HG02970 (cell line): Measurements from ENCODE around the gene SORCS2.

ENCODE experiments used
- ATAC-seq: cut with Tn5 transposase; IDR thresholded peaks from one replicate; pipeline ENCODE4 v1.9.1; 2021; ENCODE audit warnings: mild to moderate bottlenecking, moderate library complexity, moderate number of reproducible peaks; ENCODE audit not compliant: unreplicated experiment, low FRiP score

The SORCS2 gene

GRCh38 chr4:7767966-7768365 is 575.6 kb downstream of the SORCS2 start:
- ATAC-seq, result no peak

- ATAC-seq, result no peak
Measured at GRCh38 chr4:7768736-7769135, 576.4 kb downstream of the SORCS2 start.

- ATAC-seq, result no peak
Measured at GRCh38 chr4:7769396-7770223, 577.3 kb downstream of the SORCS2 start.

- ATAC-seq, result no peak
Measured at GRCh38 chr4:7770224-7771050, 578.1 kb downstream of the SORCS2 start.

GRCh38 chr4:7771056-7771455 is 578.7 kb downstream of the SORCS2 start:
- ATAC-seq, result no peak

GRCh38 chr4:7771541-7772507 is 579.5 kb downstream of the SORCS2 start:
- ATAC-seq, result no peak

GRCh38 chr4:7772711-7773385 is 580.5 kb downstream of the SORCS2 start:
- no peak for ATAC-seq

- ATAC-seq, result no peak
Measured at GRCh38 chr4:7773401-7774180, 581.3 kb downstream of the SORCS2 start.

GRCh38 chr4:7774301-7775294 is 582.3 kb downstream of the SORCS2 start:
- no peak for ATAC-seq

- ATAC-seq, result no peak
Measured at GRCh38 chr4:7775396-7775795, 583.1 kb downstream of the SORCS2 start.

GRCh38 chr4:7777017-7777710 is 584.8 kb downstream of the SORCS2 start:
- no peak for ATAC-seq

GRCh38 chr4:7777871-7778509 is 585.7 kb downstream of the SORCS2 start:
- no peak for ATAC-seq

- no peak for ATAC-seq
Measured at GRCh38 chr4:7778510-7779431, 586.4 kb downstream of the SORCS2 start.

GRCh38 chr4:7779432-7779768 is 587.1 kb downstream of the SORCS2 start:
- ATAC-seq, result no peak

- no peak for ATAC-seq
Measured at GRCh38 chr4:7780751-7781348, 588.5 kb downstream of the SORCS2 start.

- no peak for ATAC-seq
Measured at GRCh38 chr4:7781366-7781765, 589.0 kb downstream of the SORCS2 start.
